ENCODE results near the gene YY2.

- no peak for TF ChIP-seq POLR2AphosphoS5 (IDR thresholded peaks at IDR 0.05; ENCODE audit: borderline replicate concordance, low read depth, low read length)
- no peak for TF ChIP-seq EZH2 (IDR thresholded peaks at IDR 0.05)
- TF ChIP-seq FOXP2 (optimal IDR thresholded peaks at IDR 0.05; ENCODE audit: control extremely low read depth, extremely low read length, insufficient read depth) = no peak
These were observed 43.2 kb upstream of the YY2 start for GRCh38 chrX:21812628-21813027.

Data from SK-N-MC (cell line).